Skeletal muscle tissue (tissue), 4 donors: ENCODE results near the gene NPB. TPM values are rescaled to one million over a fixed set of nuclear protein-coding genes. Genes with fewer than 3 reads are reported as not detected.
A peak's percentile ranks its signal among the peaks of the same experiment; 100 is the strongest.

Source experiments
- H3K27ac ChIP-seq: one replicate; pipeline ENCODE4 v1.7.0; 2013; ENCODE audit warnings: mild to moderate bottlenecking, low read depth, low read length, inconsistent platforms
- H3K27me3 ChIP-seq, 3 donors: one replicate each; pipeline ENCODE4 v1.7.0; 2013; ENCODE audit warnings: low read length in 3 of 3; ENCODE audit not compliant: control insufficient read depth in 3 of 3, insufficient read depth in 3 of 3
- H3K36me3 ChIP-seq, 3 donors: one replicate each; pipeline ENCODE4 v1.7.0; 2013; ENCODE audit warnings: low read length in 3 of 3; ENCODE audit not compliant: control insufficient read depth in 3 of 3, insufficient read depth in 3 of 3
- H3K4me1 ChIP-seq, 3 donors: one replicate each; pipeline ENCODE4 v1.7.0; 2013; ENCODE audit warnings: low read length in 3 of 3, mild to moderate bottlenecking in 3 of 3; ENCODE audit not compliant: control insufficient read depth in 3 of 3, insufficient read depth in 3 of 3
- H3K4me3 ChIP-seq, 3 donors: one replicate each; pipeline ENCODE4 v1.7.0; 2013; ENCODE audit warnings: low read length in 3 of 3
- H3K9ac ChIP-seq, 3 donors: one replicate each; pipeline ENCODE4 v1.7.0; 2013; ENCODE audit warnings: low read length in 3 of 3, mild to moderate bottlenecking in 3 of 3, moderate library complexity in 2 of 3, low read depth in 1 of 3
- H3K9me3 ChIP-seq, 3 donors: one replicate each; pipeline ENCODE4 v1.7.0; 2013; ENCODE audit warnings: low read length in 3 of 3; ENCODE audit not compliant: control insufficient read depth in 3 of 3
- total RNA-seq: library from RNA; depleted of rRNA; stranded (reverse); fragments of >200 nt; gene quantifications from one replicate; pipeline ENCODE4 v1.2.3, GENCODE V29; 2014
- donor health status: Osteomylitis.

The NPB gene
- total RNA-seq, 1 donor from 2014 or later: 1.0 TPM

DNA sequence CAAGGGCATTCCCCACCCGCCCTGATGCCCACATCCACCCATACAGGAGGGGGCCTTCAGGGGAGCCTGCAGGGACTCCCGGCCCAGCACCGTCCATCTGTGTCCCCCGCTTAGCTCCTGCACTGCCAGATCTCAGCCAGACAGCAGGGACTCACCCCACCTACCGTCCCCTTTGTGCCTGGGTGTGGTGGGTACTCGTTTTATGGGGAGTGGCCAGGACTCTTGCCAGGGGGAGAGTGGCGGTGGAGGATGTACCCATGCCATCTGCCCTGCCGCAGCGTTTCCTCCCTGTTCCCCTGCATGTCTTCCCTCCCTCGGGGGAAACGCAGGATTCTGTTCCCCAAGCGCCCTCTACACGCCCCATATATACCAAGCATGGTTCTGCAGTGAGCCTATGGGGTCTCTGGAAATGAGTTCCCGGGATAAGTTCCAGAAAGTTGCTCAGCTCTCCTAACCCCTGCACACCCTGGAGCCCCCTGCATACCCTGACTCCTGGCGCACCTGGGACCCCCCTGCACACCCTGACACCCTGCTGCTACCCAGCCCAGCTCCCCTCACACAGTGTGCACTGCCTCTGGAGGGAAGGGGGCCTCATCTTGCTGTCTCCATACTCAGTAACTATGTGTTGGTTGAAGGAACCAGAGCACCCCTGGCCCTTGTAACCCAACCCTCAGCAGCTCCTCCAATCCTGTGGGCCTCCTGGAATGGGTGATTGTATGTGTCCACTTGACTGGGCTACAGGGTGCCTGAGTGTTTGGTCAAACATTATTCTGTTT lies 29.7 kb downstream of the NPB start:
- Histone ChIP-seq H3K4me1 (peaks cover 8 to 16% (median 9%) of the 10 kb centered on the region in 3 donors), H3K4me3 (no peak overlapping the region), H3K9ac (no peak overlapping the region), H3K36me3 (peaks cover 0 to 3% (median 0%) of the 10 kb centered on the region in 3 donors), H3K27me3 (peaks cover 0 to 7% (median 3%) of the 10 kb centered on the region in 3 donors), H3K27ac (no peak overlapping the region), H3K9me3 (no peaks in the 10 kb centered on the region)

DNA sequence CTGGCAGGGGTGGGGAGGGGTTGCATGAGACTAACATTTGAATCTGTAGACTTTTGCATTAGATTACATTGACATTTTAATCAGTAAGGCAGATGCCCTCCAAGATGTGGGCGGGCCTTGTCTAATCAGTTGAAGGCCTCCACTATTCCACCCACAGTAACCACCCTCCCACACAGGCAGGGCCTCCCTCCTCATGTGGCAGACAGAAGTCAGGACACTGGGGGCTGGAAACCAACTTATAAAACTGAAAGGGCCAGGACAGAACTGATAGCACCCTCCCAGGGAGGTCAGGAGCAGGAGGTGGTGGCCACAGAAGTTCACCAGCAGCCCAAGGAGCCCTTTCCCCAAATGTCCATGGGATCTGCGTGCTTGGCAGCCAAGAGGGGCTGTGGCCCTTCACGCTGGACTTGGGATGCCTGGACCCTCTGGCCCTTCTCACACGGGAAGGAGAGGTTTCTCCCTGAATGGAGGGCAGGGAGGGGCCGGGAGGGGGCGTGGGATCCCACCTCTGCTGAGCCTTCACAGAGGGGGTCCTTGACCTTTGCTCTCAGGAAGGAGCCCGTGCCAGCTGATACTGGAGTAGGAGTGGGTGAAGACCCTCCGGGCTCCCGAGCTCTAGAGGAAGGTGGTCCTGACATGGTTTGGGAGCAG lies 30.4 kb downstream of the NPB start:
- no peak overlapping the region for H3K27ac ChIP-seq
- H3K4me1 ChIP-seq: peaks cover 12 to 20% (median 13%) of the 10 kb centered on the region in 3 donors
- H3K27me3 ChIP-seq: peaks cover 0 to 7% (median 3%) of the 10 kb centered on the region in 3 donors

DNA sequence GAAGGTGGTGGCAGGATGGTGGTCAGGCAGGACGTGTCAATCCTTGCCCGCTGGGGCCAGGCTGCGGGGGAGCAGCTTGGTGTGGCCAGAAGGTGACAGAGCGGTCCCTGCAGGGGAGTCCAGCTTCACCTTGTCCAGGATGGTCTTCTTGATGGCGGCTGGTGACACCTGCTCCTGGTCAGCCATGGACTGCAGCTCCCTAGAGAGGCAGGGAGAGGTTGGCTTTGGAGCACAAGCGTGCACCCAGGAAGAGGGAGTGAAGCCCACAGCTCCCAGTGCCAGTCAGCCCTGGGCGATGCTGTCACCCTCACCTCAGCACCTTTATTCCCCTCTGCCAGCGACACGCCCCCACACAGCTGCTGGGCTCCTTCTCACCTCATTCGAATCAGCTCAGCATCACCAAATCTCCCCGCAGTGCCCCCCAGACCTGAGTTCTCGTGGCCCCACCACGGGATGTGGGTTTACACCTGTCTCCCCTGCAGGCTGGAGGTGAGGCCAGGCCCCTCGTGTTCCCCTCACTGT lies 31.2 kb downstream of the NPB start:
- Histone ChIP-seq H3K4me1 (peaks cover 18 to 22% (median 18%) of the 10 kb centered on the region in 3 donors), H3K4me3 (no peak overlapping the region), H3K9ac (no peak overlapping the region), H3K36me3 (peaks cover 0 to 3% (median 0%) of the 10 kb centered on the region in 3 donors), H3K27me3 (peaks cover 0 to 7% (median 3%) of the 10 kb centered on the region in 3 donors), H3K9me3 (no peaks in the 10 kb centered on the region), H3K27ac (no peak overlapping the region)

More for the DNA sequence above, 30.4 kb downstream of the NPB start:
- H3K4me3 ChIP-seq: no peak overlapping the region
- H3K36me3 ChIP-seq: peaks cover 0 to 3% (median 0%) of the 10 kb centered on the region in 3 donors
- no peaks in the 10 kb centered on the region for H3K9me3 ChIP-seq
- H3K9ac ChIP-seq: no peak overlapping the region

DNA sequence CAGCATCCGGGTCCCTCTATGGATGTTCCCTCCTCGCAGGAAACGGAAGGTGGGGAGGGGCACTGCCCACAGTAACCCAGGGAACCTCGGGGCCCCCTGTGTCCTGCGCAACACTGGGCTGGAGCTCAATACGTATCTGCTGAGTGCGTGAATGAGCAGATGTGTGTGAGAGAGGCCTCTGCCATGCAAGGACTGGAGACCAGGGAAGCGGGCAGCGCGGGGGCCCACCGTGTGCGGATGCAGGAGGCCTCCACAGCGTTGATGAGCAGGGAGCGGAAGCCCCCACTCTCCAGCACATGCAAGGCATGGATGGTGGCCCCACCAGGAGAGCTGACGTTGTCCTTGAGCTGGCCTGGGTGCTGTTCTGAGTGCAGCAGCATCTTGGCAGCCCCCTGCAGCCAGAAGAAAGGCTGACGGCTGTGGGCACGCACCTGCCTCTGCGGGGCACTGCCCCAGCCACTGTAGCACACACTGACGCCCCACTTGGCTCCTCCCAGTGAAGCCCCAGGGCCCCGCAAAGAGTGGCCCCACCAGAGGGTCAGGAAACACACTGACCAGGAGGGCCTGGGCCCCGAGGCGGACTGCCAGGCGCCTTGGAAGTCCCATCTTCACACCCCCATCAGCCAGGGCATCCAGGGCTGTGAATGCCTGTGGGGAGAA lies 32.2 kb downstream of the NPB start:
- no peak overlapping the region for H3K27ac ChIP-seq
- peaks cover 0 to 3% (median 3%) of the 10 kb centered on the region in 3 donors for H3K27me3 ChIP-seq
- H3K4me3 ChIP-seq: no peak overlapping the region
- peaks cover 0 to 10% (median 0%) of the 10 kb centered on the region in 3 donors for H3K36me3 ChIP-seq
- H3K4me1 ChIP-seq: peaks cover 24 to 26% (median 24%) of the 10 kb centered on the region in 3 donors
- H3K9ac ChIP-seq: no peak overlapping the region
- H3K9me3 ChIP-seq: no peaks in the 10 kb centered on the region

DNA sequence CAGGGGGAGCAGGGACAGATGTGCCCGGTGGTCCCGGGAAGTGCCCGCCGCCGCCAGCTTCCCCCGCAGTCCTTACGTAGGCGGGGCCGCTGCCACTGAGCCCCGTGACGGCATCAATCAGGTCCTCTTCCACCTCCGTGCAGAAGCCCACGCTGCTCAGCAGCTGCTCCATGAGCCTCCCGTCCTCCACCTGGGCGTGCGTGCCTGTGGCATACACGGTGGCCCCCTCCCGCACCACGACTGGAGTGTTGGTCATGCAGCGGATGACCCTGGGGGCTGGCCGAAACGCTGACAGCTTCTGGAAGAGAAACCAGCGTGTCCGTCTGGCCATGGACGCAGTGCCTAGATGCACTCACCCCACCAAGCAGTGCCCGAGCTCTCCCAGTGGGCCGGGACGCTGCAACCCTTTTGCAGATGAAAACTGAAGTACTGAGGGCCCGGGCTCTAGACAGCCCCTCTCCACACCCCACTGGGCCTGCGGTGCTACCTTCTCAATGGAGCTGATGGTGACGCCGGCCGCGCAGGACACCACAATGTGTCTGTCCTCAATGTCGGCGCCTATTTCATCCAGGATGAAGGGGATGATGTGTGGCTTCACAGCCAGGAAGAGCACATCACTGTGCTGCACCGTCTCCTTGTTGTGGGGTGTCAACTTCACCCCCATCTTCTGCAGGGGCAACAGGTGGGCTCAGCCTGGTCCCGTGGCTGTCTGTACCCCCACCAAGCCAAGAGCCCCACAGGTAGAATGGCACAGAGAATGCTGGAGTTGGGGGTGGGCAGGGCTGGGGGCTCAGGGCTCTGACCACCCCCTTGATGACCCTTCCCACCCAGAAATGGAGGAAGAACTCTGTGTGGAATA lies 33.0 kb downstream of the NPB start:
- Histone ChIP-seq H3K4me1 (peaks cover 29 to 34% (median 32%) of the 10 kb centered on the region in 3 donors), H3K9me3 (no peaks in the 10 kb centered on the region), H3K27me3 (peaks cover 0 to 3% (median 3%) of the 10 kb centered on the region in 3 donors), H3K4me3 (no peak overlapping the region), H3K9ac (no peak overlapping the region), H3K36me3 (peaks cover 0 to 17% (median 0%) of the 10 kb centered on the region in 3 donors), H3K27ac (no peak overlapping the region)

DNA sequence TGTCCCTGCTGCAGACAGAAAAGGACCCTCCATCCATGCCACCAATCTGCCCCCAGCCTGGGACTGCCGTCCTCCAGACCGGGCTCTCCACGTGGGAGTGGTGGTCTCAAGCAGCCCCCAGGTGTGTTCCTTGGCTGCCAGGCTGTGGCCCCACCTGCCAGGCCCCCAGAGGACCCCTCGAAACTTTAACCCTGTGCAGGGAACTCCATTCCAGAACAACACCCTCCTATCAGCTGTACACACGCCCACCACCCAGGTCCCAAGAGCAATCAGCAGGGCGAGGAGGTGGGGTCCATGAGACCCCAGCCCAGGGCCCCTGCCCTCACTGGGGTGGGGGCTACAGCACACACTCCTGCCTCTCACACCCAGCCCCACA lies 33.7 kb downstream of the NPB start:
- Histone ChIP-seq H3K9ac (no peak overlapping the region), H3K9me3 (no peaks in the 10 kb centered on the region), H3K36me3 (peaks cover 0 to 21% (median 0%) of the 10 kb centered on the region in 3 donors), H3K27me3 (peaks cover 0 to 3% (median 3%) of the 10 kb centered on the region in 3 donors), H3K4me1 (peaks cover 29 to 41% (median 37%) of the 10 kb centered on the region in 3 donors), H3K27ac (no peak overlapping the region), H3K4me3 (no peak overlapping the region)

DNA sequence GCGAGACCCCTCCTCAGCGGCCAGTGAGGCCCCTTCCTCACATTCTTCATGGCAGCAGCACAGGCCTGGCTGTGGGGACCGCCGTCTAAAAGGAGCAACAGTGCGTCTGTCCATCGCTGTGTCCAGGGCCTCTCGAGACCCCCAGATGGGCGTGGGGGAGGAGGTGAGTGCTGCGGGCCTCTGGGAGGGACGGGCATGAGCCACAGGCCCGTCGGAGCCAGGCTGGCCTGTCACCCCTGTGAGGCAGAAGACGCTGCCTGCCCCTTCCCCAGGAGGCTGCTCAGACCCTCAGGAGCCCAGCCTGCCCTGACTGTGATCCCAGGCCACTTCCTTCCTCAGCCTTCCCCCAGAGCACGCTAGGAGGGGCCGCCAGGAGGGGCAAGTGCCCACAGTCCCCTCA lies 37.2 kb downstream of the NPB start:
- H3K4me1 ChIP-seq: peaks cover 31 to 54% (median 41%) of the 10 kb centered on the region in 3 donors
- peak overlapping the region; percentile 96 to 100 (median 99) for H3K9ac ChIP-seq
- peaks cover 0 to 17% (median 0%) of the 10 kb centered on the region in 3 donors for H3K36me3 ChIP-seq
- H3K4me3 ChIP-seq: peak overlapping the region; percentile 88 to 90 (median 89)
- H3K9me3 ChIP-seq: no peaks in the 10 kb centered on the region
- peaks cover 0 to 6% (median 0%) of the 10 kb centered on the region in 3 donors for H3K27me3 ChIP-seq
- peak overlapping the region; percentile 100 for H3K27ac ChIP-seq

DNA sequence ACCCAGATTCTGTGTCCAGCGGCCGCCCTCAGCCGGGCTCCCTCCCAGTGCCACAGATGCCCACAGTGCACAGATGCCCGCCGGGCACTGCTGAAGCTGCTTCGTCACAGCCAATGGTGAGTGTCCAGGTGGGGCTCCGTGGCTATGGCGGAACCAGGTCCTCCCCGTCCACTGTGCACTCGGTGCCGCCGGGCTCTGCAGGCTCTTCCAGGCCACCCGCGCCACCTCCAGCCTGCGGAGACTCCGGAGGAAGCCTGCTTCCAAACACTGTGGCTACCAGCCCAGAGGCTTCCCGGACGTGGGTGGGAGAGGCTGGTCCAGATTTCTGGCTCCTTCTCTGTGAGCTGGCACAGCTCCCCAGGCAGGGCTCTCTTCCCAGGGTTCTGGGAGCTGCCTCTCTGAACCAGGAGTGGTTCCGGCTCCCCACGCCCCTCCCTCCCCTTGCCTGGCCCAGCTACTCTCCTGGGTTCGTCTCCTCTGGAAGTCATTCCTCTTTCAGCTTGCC lies 37.9 kb downstream of the NPB start:
- H3K9ac ChIP-seq: peak overlapping the region; percentile 96 to 100 (median 99)
- peak overlapping the region; percentile 88 to 90 (median 89) for H3K4me3 ChIP-seq
- peaks cover 0 to 6% (median 0%) of the 10 kb centered on the region in 3 donors for H3K27me3 ChIP-seq
- H3K36me3 ChIP-seq: peaks cover 0 to 17% (median 0%) of the 10 kb centered on the region in 3 donors
- H3K4me1 ChIP-seq: peaks cover 34 to 54% (median 41%) of the 10 kb centered on the region in 3 donors
- H3K9me3 ChIP-seq: no peaks in the 10 kb centered on the region
- peak overlapping the region; percentile 100 for H3K27ac ChIP-seq
